Measurements from ENCODE around the gene IGSF21.

The IGSF21 gene

GRCh38 chr1:18119289-18119688, 11.7 kb downstream of the IGSF21 start:
- DNase-seq (ENCODE audit: low read depth in 2 of 2), result no peak

GRCh38 chr1:18119771-18120377, 12.3 kb downstream of the IGSF21 start:
- DNase-seq (ENCODE audit: low read depth in 2 of 2), result no peak

GRCh38 chr1:18120638-18121037, 13.0 kb downstream of the IGSF21 start:
- DNase-seq (ENCODE audit: low read depth in 2 of 2), result no peak

- no peak for DNase-seq (ENCODE audit: low read depth in 2 of 2)
Measured at GRCh38 chr1:18121072-18121820, 13.6 kb downstream of the IGSF21 start.

GRCh38 chr1:18123467-18123992, 15.9 kb downstream of the IGSF21 start:
- DNase-seq (ENCODE audit: low read depth in 2 of 2), result no peak

DNA sequence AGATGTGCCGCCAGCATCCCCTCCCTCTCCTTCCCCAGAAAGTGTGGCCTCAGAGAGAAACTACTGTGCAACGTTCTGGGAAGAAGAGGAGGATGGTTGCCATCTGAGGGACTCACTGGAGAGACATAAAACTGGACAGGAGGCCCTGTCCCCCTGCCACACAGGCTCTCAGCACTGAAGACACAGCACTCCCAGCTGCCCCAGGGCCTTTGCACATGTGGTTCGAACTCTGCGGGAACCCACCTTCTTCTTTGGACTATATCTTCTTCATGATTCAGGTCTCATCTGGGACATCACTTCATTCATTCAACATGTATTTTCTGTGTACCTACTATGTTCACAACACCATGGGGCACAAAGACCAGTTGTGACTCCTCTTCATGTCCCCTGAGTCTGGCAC, 17.4 kb downstream of the IGSF21 start:
- no peak for DNase-seq (ENCODE audit: low read depth in 2 of 2)

- no peak for DNase-seq (ENCODE audit: low read depth in 2 of 2)
Measured at GRCh38 chr1:18126616-18127015, 19.0 kb downstream of the IGSF21 start.

DNA sequence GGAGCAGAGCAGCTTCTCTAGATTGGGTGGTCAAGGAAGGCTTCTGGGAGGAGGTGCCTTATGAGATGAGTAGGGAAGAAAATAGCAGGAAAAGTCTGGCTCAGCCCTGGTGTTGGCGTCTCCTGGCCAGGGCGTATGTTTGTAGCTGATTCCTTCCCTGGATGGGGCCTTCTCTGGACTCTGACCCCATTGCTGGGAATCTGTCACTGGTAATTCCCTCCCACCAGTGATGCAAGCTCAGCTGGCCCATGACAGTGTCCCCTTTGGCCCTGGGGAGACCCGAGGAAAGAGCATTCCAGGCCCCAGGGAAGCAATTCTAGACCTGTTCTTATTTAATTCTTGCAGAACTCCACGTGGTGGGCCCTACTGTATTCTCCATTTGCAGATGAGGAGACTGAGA, 20.7 kb downstream of the IGSF21 start:
- DNase-seq (ENCODE audit: low read depth in 2 of 2), result no peak

- no peak for DNase-seq (ENCODE audit: low read depth in 2 of 2)
Measured at GRCh38 chr1:18130356-18130755, 22.8 kb downstream of the IGSF21 start.

DNA sequence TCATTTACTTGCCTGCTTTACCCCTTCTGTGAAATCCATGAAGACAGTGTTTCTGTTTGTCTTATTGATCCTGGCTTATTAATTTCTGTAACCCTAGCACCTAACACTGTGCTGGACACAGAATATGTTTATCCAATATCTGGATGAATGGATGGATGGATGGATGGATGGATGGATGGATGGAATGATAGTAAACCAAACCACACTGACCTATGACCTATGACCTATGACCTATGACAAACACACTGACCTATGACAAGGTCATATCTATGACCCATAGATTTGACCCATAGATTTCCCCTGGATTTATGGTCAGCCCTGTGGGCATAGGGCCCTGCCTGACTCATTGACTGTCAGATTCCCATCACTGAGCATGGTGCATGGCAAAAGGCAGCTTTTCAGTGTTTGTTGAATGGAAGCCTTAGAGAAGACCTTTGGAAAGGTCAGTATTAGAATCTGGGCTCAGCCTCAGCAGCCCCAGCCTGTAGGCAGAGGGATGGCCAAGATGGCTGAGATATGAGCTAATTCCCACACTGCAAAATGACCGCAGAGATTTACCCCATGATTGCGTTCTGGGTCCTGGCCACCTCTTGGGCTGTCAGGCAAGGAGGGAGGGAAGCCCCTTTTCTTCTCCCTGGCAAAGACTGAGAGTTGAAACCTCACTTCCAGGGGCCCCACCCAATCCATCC, 24.6 kb downstream of the IGSF21 start:
- no peak for DNase-seq (ENCODE audit: low read depth in 2 of 2)

DNA sequence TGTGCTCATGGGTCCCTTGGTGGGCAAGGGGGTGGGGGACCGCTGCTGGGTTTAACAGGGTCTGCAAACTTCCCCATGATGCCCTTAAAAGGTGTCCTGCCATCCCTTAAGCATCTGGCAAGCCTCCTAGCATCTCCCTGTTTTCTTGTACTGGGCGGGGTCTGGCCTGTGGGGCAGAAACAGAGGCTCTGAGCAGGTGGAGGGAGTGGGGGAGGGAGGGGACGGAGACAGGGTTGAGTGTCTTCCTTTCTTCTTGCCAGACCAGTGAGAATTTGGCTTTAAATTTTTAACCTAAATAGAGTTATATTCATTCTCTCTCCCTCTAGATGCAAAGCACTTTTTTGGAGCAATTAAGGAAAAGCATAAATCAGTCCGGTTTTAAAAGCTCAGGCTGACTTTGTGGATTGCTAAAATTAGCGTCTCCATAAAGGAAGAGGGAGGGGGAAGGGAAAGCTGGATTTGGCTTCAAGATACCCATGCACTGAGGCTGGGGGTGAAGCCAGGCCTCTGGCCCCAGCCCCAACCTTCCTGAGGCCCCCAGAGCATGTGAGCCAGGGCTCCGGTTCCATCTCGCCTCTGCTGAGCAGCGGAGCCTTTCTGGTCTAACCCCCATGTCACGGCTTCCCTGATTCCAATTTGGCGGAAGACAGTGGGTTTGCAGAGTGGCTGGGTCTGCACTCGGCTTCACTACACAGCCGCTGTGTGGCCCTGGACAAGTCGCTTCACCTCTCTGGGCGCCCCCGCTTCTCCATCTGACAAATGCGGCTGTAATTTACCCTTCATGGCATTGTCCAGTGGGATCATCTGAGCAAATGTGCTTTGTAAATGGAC, 25.3 kb downstream of the IGSF21 start:
- no peak for DNase-seq (ENCODE audit: low read depth in 2 of 2)

DNA sequence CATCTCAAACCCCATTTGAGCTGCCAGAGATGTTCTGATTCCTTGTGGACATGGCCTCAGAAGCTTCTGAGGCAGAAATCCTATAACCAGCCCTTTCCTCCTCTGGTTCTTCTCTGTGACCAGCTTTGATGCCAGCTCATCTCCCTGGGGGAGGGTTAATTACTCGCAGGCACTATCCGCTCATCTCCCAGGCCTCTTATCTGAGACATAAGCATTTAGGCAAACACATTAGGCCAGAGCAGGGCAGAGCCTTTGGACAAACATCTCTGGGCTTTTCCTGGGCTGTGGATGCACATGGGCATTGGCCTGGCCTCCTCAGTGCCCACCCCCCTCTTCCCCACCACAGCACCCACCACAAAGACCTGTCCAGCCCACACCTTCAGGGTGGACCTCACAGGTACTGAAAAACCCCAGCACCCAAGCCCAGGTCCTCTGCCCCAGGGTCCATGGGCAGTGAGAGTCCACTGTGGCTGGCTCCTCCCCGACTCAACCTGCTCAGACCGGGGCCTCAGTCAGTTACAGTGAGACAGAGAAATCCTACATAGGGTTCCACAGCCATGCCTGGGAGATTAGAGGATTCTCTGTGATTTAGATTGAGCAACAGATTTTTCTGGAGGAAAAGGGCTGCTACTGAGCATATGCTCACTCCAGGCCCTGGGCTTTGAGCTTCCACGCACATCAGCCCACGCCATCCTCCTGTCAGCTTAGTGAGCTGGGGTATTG, 26.9 kb downstream of the IGSF21 start:
- DNase-seq (ENCODE audit: low read depth in 2 of 2), result no peak

DNA sequence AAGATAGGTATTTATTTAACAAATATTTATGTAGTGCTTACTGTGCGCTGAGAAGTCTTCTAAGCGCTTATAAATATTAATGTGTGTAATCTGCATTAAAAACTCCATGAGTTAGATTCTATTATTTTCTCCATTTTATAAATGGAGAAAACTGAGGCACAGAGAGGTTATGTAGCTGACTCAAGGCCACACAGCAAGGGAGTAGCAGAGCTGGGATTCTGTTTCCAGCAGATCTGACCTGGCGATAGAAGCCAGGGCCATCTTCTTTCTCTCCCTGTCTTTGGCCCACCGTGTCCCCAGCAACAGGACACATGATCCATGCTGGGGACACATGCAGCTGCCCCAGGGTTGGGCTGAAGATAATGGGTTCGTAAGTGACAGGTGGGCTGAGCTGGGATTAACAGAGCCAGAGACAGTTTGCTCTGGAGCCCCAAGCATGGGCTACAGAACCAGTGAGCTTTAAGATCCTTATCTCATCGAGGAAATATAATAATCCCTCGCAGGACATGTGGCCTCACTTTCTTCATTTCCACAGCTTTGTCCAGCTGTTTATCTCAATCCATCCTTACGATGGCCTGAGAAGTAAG, 30.3 kb downstream of the IGSF21 start:
- no peak for DNase-seq (ENCODE audit: low read depth in 2 of 2)

DNA sequence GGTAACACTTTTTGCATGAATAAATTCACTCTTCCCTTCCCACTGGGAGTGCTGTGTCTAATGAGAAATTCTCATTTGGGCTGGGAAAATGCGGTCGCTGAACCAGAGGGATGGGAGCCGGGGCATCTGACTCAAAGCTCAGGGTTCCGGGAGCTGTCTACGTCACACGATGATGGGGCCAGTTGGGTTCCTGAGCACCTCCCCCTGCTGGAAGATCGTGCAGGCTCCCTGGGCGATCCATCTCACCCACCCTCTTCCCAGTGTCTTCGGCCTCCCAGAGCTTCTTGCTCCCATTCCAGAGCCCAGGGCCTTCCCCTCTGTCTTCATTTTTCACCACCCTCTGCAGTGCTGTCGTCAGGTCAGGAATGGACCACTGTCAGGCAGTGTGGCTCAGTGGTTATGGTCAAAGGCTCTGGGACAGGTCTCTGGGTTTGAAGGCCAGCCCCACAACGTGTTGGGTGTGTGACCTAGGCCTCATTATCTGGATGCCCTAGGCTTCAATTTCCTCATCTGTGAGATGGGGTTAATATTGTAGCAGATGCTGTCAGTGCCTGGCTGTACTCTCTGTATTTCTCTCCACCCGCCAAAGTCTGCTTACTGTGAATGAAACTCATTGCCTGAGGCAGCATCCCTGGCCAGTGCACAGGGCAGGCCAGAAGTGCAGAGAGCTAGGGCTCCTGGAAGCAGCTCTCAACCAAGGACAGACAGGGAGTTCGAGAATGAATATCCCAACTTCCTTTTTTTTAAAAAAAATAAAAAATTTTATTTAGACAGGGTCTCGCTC, 31.8 kb downstream of the IGSF21 start:
- DNase-seq (ENCODE audit: low read depth in 2 of 2), result no peak

DNA sequence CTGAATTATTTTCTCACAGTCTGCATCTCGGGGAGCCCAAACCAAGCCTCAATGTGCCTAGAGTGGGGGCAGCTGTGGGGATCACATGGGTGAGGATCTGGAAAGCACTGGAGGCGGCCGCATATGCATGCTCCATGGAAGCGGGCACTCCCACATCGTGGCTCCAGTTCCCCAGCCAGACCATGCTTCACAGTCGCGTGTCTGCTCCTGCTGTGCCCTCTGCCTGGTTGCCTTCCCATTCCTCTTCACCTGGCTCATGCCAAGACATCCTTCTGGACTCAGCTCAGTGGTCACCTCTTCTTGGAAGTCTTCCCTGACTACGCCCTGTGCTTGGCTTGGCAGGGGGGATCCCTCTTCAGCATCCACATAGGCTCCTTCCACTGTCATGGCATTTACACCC, 32.8 kb downstream of the IGSF21 start:
- DNase-seq (ENCODE audit: low read depth in 2 of 2), result no peak

GRCh38 chr1:18141661-18142060, 34.1 kb downstream of the IGSF21 start:
- no peak for DNase-seq (ENCODE audit: low read depth in 2 of 2)

GRCh38 chr1:18142471-18142870, 34.9 kb downstream of the IGSF21 start:
- DNase-seq (ENCODE audit: low read depth in 2 of 2), result no peak

DNA sequence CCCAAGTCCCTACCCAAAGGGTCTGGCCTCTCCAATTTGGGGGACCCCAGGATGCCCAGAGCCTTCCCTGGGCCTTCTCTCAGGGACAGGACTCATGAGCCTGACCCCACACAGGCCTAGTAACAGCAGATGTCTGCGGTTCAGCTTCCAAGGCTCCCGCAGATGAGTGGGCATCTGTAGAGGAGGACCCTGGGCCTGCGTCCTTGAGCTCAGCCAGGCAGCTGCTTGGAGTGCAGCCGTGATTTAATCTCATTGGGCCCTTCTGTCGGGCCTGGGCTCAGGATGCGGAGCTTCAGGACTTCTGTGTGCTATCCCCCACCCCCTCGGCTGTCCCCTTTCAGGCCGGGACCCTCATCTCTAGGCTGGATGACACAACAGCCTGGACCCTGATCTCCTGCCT, 35.4 kb downstream of the IGSF21 start:
- DNase-seq (ENCODE audit: low read depth in 2 of 2), result no peak

DNA sequence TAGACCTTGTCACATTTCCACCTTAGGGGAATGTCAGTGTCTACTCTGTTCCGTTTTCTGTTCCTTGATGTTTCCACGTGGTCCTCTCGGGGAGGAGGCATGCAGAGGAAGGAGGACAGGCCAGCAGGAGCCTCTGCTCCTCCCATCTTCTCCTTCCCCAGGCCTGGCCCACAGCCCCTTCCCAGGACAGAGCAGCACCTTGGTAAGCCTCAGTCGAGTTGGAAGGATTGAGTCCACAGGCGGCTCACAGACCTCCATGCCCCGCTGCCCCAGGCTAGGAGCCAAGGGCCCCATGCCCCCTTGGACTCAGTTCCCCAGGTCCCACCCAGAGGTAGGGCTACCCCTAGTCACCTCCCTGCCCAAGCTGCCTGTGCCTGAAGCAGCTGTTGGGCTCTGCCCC, 36.5 kb downstream of the IGSF21 start:
- DNase-seq (ENCODE audit: low read depth in 2 of 2), result no peak

Data from activated CD4-positive, alpha-beta T cell treated with anti-CD3 and anti-CD28 coated beads for 24 hours (primary cell).